GM12865 (cell line): ENCODE data around the gene HMGN1.

ENCODE experiments used
- DNase-seq: peaks from one replicate; pipeline ENCODE4 v3.0.0; 2010; ENCODE audit warnings: low read depth
- H3K4me3 ChIP-seq: 2 replicates; pipeline ENCODE4 v1.5.1; 2011; ENCODE audit warnings: mild to moderate bottlenecking, low read depth, low read length, control low read depth
- TF ChIP-seq, protein P1 (sequence below): IDR thresholded peaks from 2 replicates; pipeline ENCODE4 v1.5.1; 2011; ENCODE audit warnings: low read length, control low read depth, low read depth, inconsistent platforms; ENCODE audit not compliant: insufficient read depth; ENCODE audit errors: missing control alignments

The HMGN1 gene

DNA sequence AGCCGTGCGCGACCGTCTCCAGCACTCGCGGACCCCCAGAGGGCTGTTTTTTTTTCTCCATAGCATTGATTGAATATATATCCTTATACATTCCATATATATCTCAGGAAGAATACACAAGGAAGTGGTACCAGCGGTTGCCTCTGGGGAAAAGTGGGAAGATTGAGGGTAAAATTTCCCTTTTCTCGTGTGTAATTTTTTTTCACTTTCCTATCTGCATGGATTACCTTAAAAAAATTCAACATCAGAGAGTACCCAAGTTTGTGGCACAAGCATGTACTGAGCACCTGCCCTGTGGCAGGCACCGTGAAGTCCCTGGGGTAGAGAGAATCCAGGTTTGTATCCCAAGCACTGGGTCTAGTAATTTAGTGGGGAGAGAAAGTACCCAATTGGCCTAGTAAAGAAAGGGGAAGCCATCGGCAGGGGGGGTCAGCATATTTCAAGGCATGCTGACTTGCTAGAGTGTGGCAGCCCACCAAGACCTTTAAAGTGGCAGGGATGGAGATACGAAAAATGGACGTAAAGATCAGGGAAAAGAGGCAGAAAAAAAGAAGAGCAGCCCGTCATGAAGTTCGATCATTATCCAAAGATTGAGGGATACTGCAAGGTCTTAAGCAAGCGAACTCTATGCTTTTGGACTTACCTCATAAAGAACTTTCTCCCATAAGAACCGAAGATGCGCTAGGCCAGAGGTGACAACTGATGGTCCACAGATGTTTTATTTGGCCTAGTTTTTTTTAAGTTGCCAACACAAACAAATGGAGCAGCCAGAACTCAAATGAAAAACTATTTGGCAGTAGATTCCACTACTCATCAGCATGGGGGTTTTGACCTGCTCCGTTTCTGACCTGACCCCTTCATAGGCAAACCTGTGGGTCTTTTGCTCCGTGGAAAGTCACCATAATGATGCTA lies 1.5 kb upstream of the HMGN1 start:
- TF ChIP-seq, protein P1, sequence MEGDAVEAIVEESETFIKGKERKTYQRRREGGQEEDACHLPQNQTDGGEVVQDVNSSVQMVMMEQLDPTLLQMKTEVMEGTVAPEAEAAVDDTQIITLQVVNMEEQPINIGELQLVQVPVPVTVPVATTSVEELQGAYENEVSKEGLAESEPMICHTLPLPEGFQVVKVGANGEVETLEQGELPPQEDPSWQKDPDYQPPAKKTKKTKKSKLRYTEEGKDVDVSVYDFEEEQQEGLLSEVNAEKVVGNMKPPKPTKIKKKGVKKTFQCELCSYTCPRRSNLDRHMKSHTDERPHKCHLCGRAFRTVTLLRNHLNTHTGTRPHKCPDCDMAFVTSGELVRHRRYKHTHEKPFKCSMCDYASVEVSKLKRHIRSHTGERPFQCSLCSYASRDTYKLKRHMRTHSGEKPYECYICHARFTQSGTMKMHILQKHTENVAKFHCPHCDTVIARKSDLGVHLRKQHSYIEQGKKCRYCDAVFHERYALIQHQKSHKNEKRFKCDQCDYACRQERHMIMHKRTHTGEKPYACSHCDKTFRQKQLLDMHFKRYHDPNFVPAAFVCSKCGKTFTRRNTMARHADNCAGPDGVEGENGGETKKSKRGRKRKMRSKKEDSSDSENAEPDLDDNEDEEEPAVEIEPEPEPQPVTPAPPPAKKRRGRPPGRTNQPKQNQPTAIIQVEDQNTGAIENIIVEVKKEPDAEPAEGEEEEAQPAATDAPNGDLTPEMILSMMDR = no peak
- no peak for DNase-seq
- H3K4me3 ChIP-seq = peak overlapping the region; percentile 73

DNA sequence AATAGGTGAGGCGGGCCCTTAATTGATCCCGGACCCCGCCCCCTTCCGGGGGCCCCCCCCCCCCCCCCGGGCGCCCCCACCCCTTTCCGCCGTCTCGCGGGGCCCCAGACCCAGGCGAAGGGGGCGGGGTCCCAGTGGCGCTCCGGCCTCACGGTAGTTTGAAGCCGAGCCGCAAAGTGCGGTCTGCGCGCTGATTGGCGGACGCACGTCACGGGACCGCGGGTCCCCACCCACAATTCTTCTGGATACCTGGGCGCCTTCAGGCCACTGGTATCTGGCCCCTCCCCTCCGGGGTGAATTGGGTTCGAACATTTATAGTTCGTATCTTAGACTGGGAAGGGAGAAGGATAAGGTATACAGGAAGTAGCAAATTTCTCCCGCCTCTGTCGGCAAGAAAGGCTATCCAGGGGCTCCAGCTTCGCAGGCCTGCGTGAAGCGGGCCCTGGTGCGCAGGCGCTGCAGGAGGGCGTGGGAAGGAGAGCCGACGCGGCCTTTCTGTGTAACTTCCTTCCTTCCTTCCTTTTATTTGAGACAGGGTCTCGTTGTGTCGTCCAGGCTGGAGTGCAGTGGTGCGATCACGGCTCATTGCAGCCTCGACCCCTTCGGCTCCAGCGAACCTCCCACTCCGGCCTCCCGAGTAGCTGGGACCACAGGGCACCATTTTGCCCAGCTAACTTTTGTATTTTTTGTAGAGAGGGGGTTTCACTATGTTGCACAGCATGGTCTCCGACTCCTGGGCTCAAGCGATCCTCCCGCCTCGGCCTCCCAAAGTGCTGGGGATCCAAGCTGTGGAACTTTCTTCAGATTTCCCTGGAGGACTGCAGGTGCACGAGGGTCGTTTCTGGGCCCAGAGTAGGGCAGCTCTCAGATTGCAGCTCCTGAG lies 564 bp upstream of the HMGN1 start:
- DNase-seq = peak; percentile 98
- peak overlapping the region; percentile 73 for H3K4me3 ChIP-seq
- TF ChIP-seq, protein P1 = no peak

DNA sequence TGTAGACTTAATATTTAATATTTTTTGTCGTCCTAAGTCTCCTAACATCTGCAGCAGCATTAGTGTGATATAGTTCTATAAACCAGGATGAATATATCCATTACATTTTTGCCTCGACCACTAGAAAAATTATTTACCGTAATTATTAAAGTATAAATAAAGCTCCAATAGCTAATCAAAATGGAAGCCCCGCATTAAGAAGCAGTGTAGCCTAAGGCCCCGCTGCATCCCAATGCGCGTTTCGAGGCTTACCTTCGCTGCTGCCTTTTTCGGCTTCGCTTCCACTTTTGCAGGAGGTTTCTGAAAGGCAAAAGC lies 891 bp downstream of the HMGN1 start:
- TF ChIP-seq, protein P1 = no peak

DNA sequence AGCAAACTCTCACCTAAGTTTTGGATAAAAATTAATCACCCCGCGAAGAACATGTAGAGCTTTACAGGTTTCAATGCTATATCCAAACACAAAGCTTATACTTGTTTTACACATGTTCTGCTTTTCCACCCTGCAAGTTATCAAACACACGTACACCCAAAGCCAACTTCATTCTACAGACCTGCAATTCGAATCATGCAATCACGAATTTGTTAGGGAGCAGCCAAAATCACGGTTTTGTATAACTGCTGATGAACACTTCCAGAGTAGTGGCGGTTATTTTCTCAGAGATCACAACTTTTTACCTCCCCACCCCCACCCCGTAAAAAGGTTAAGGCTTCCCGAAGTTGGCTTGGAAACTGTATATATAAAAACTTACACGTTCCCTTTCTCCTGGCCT lies 1.4 kb downstream of the HMGN1 start:
- DNase-seq = no peak
- peak overlapping the region; percentile 74 for H3K4me3 ChIP-seq
- TF ChIP-seq, protein P1 = no peak

More for the DNA sequence above, 891 bp downstream of the HMGN1 start:
- H3K4me3 ChIP-seq = peak overlapping the region; percentile 74
- no peak for DNase-seq

DNA sequence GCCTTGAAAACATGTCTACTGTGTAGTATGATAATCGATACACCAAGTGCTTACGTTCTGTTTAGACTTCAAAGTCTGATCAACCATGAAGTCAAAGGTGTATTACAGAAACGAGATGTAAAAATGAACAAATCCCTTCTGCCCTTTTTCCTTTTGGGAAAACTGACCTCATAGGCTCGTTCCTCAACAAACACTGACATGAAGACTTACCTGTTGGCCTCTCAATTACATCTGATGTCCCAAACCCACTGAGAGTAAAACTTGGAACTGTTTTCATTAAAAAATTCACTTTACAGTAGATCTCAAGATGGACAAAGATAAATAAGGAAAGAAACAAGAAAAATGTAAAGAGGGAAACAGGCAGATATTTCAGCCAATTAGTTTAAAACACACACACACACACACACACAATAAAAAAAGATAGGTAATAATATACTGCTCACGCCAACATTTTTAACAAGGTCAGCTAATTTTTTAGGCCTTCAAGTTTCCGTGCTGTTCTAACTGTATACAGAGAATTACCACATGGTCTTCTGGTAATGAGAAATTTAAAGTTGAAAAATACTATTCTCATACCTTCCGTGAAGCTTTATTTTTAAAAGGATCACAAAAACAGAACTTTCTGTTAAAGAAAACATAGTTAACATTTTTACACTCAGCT lies 2.1 kb downstream of the HMGN1 start:
- TF ChIP-seq, protein P1 = no peak
- DNase-seq = no peak
- H3K4me3 ChIP-seq = peak overlapping the region; percentile 74

DNA sequence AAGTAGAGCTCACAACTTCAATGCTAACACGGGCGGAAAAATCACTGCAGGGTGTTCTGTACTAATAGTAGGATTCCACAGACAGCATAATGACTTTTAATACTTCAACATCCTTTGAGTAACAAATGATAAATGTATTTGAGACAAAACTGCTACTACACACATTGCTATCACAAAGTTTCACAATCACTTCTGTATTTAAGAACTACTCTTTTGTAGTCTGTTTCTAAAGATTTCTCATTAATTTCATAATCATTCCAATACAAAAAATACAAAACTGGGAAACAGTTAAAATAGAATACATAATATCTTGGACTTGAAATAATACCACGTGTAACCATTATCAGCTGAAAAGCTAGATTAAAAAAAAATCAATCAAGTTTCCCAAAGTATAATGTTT lies 2.7 kb downstream of the HMGN1 start:
- no peak for DNase-seq
- TF ChIP-seq, protein P1 = no peak
- H3K4me3 ChIP-seq = no peak overlapping the region
